Type B pancreatic cell (in vitro differentiated cells): ENCODE data around the gene JAKMIP1. TPM values are rescaled to one million over a fixed set of nuclear protein-coding genes. Genes with fewer than 3 reads are reported as not detected.

Experiments used
- DNase-seq: peaks from one replicate; pipeline ENCODE4 v3.0.0; 2021; ENCODE audit warnings: mixed read lengths; ENCODE audit not compliant: unreplicated experiment; ENCODE audit errors: extremely low spot score
- H3K27ac Mint-ChIP-seq: 2 replicates; pipeline ENCODE4 v1.8.0; 2021; ENCODE audit warnings: mild to moderate bottlenecking, mixed read lengths
- H3K27me3 Mint-ChIP-seq: 2 replicates; pipeline ENCODE4 v1.8.0; 2021; ENCODE audit warnings: mixed read lengths
- H3K36me3 Mint-ChIP-seq: 2 replicates; pipeline ENCODE4 v1.8.0; 2021; ENCODE audit warnings: mixed read lengths
- H3K4me1 Mint-ChIP-seq: one replicate; pipeline ENCODE4 v1.8.0; 2021; ENCODE audit warnings: mixed read lengths; ENCODE audit not compliant: unreplicated experiment
- H3K4me3 Mint-ChIP-seq: 2 replicates; pipeline ENCODE4 v1.8.0; 2021; ENCODE audit warnings: mild to moderate bottlenecking, mixed read lengths
- H3K9me3 Mint-ChIP-seq: 2 replicates; pipeline ENCODE4 v1.8.0; 2021; ENCODE audit warnings: mixed read lengths
- CTCF ChIP-seq: fragments of 200-600 bp; sonication (generic); conservative IDR thresholded peaks from 2 replicates; pipeline ENCODE4 v1.5.0; 2021; ENCODE audit warnings: antibody characterized with exemption, mild to moderate bottlenecking
- total RNA-seq: library from RNA; stranded (reverse); gene quantifications from 2 replicates; pipeline ENCODE4 v1.2.1, GENCODE V29; 2021; ENCODE audit warnings: low replicate concordance

JAKMIP1 gene
- total RNA-seq, 1 donor from 2014 or later = 0.89 TPM

GRCh38 chr4:6235012-6235411 is 34.7 kb upstream of the JAKMIP1 start:
- Mint-ChIP-seq H3K27ac (no peak overlapping the region), H3K27me3 (peaks cover 12% of the 10 kb centered on the region), H3K4me1 (peaks cover 5% of the 10 kb centered on the region), H3K4me3 (no peak overlapping the region), H3K36me3 (no peaks in the 10 kb centered on the region), H3K9me3 (no peaks in the 10 kb centered on the region)
- no peak for DNase-seq
- no peak for TF ChIP-seq CTCF

GRCh38 chr4:6233929-6234328 is 33.6 kb upstream of the JAKMIP1 start:
- H3K9me3 Mint-ChIP-seq = no peaks in the 10 kb centered on the region
- H3K4me3 Mint-ChIP-seq = no peak overlapping the region
- DNase-seq = no peak

GRCh38 chr4:6232836-6233785 is 32.8 kb upstream of the JAKMIP1 start:
- H3K4me3 Mint-ChIP-seq = no peak overlapping the region
- no peak for TF ChIP-seq CTCF
- DNase-seq = no peak
- H3K9me3 Mint-ChIP-seq = no peaks in the 10 kb centered on the region
- no peaks in the 10 kb centered on the region for H3K36me3 Mint-ChIP-seq
- H3K4me1 Mint-ChIP-seq = peaks cover 5% of the 10 kb centered on the region
- H3K27ac Mint-ChIP-seq = no peak overlapping the region
- H3K27me3 Mint-ChIP-seq = peaks cover 19% of the 10 kb centered on the region

More at GRCh38 chr4:6233929-6234328, 33.6 kb upstream of the JAKMIP1 start:
- Mint-ChIP-seq H3K27ac (no peak overlapping the region), H3K4me1 (peaks cover 5% of the 10 kb centered on the region), H3K27me3 (peaks cover 15% of the 10 kb centered on the region), H3K36me3 (no peaks in the 10 kb centered on the region)
- TF ChIP-seq CTCF = no peak

GRCh38 chr4:6231663-6232165 is 31.4 kb upstream of the JAKMIP1 start:
- Mint-ChIP-seq H3K27ac (no peak overlapping the region), H3K9me3 (no peaks in the 10 kb centered on the region), H3K4me3 (no peak overlapping the region), H3K27me3 (peaks cover 21% of the 10 kb centered on the region), H3K36me3 (no peaks in the 10 kb centered on the region), H3K4me1 (peaks cover 5% of the 10 kb centered on the region)
- DNase-seq = no peak
- TF ChIP-seq CTCF = no peak

GRCh38 chr4:6230827-6231662 is 30.7 kb upstream of the JAKMIP1 start:
- Mint-ChIP-seq H3K27ac (no peak overlapping the region), H3K9me3 (no peaks in the 10 kb centered on the region), H3K36me3 (no peaks in the 10 kb centered on the region), H3K27me3 (peaks cover 18% of the 10 kb centered on the region), H3K4me3 (no peak overlapping the region), H3K4me1 (peaks cover 2% of the 10 kb centered on the region)
- TF ChIP-seq CTCF = no peak
- DNase-seq = no peak
